K562 (cell line): ENCODE results near the gene SERTAD2. TPM values are rescaled to one million over a fixed set of nuclear protein-coding genes. Genes with fewer than 3 reads are reported as not detected.

ENCODE experiments used
- E2F5 ChIP-seq: sonication (generic); formaldehyde crosslinking; IDR thresholded peaks from 2 replicates; pipeline ENCODE4 v1.8.0; 2022; ENCODE audit warnings: mild to moderate bottlenecking, missing genetic modification reagents
- EP300 ChIP-seq: IDR thresholded peaks from 2 replicates; pipeline ENCODE4 v1.6.1; 2012; ENCODE audit warnings: low read length, improper control_type of control experiment
- GABPB2 ChIP-seq: fragments of 250-450 bp; sonication (Bioruptor Pico); conservative IDR thresholded peaks from 2 replicates; pipeline ENCODE4 v1.5.1; 2021; ENCODE audit warnings: mild to moderate bottlenecking
- HDAC1 ChIP-seq, 2 experiments: fragments of 450-650 bp; IDR thresholded peaks; 2 replicates each; pipeline ENCODE4 v1.6.1; 2016 to 2017; ENCODE audit warnings: inconsistent platforms in 1 of 2, mild to moderate bottlenecking in 1 of 2, moderate library complexity in 1 of 2
- HDGF ChIP-seq: fragments of 450-650 bp; IDR thresholded peaks from 2 replicates; pipeline ENCODE4 v1.6.1; 2016
- MAX ChIP-seq: sonication (generic); formaldehyde crosslinking; IDR thresholded peaks from 2 replicates; pipeline ENCODE4 v1.9.0; 2022; ENCODE audit warnings: mild to moderate bottlenecking, missing genetic modification reagents
- NBN ChIP-seq: fragments of 450-650 bp; IDR thresholded peaks from 2 replicates; pipeline ENCODE4 v1.6.1; 2016; ENCODE audit warnings: low read depth, mild to moderate bottlenecking
- NONO ChIP-seq, 2 experiments: fragments of 200-400 bp in 1 of 2; fragments of 450-650 bp in 1 of 2; formaldehyde crosslinking in 1 of 2; IDR thresholded peaks; 2 replicates each; pipeline ENCODE4 v1.6.1; 2017; ENCODE audit warnings: low read depth in 2 of 2, mild to moderate bottlenecking in 2 of 2, moderate library complexity in 2 of 2, low read length in 1 of 2
- NR4A1 ChIP-seq, 2 experiments: fragments of 250-450 bp in 1 of 2; fragments of 450-650 bp in 1 of 2; sonication (Bioruptor Pico) in 1 of 2; IDR thresholded peaks; 2 replicates each; pipeline versions ENCODE4 v1.4.0 to v1.6.1; 2016 to 2020; ENCODE audit warnings: mild to moderate bottlenecking in 2 of 2, missing compliant biosample characterization in 1 of 2, missing genetic modification characterization in 1 of 2, moderate library complexity in 1 of 2
- PATZ1 ChIP-seq: fragments of 250-450 bp; sonication (Bioruptor Pico); IDR thresholded peaks from 2 replicates; pipeline ENCODE4 v1.5.0; 2020; ENCODE audit warnings: mild to moderate bottlenecking, borderline replicate concordance
- POLR2H ChIP-seq: IDR thresholded peaks from 2 replicates; pipeline ENCODE4 v1.6.1; 2016; ENCODE audit warnings: missing genetic modification characterization, low read depth, mild to moderate bottlenecking, control low read depth, missing compliant biosample characterization, moderate library complexity
- SMARCB1 ChIP-seq: IDR thresholded peaks from 2 replicates; pipeline ENCODE4 v1.6.1; 2011; ENCODE audit warnings: improper control_type of control experiment, low read depth; ENCODE audit not compliant: insufficient read length
- SMC3 ChIP-seq: conservative IDR thresholded peaks from 2 replicates; pipeline ENCODE4 v1.6.1; 2011; ENCODE audit warnings: low read depth, low read length, improper control_type of control experiment; ENCODE audit not compliant: insufficient read depth
- SP1 ChIP-seq: sonication (generic); formaldehyde crosslinking; IDR thresholded peaks from 2 replicates; pipeline ENCODE4 v1.8.1; 2022; ENCODE audit warnings: mild to moderate bottlenecking, missing genetic modification reagents
- TCF7L2 ChIP-seq: fragments of 150-350 bp; IDR thresholded peaks from 2 replicates; pipeline ENCODE4 v1.6.1; 2016; ENCODE audit warnings: low read depth, mild to moderate bottlenecking, low read length, moderate library complexity
- ZC3H4 ChIP-seq: sonication (generic); formaldehyde crosslinking; IDR thresholded peaks from 2 replicates; pipeline ENCODE4 v1.9.0; 2021; ENCODE audit warnings: missing genetic modification reagents, borderline replicate concordance
- ZFP91 ChIP-seq: sonication (generic); formaldehyde crosslinking; IDR thresholded peaks from 2 replicates; pipeline ENCODE4 v1.8.0; 2022; ENCODE audit warnings: mild to moderate bottlenecking, missing genetic modification reagents
- ZFX ChIP-seq: sonication (generic); formaldehyde crosslinking; IDR thresholded peaks from 2 replicates; pipeline ENCODE4 v1.8.0; 2022; ENCODE audit warnings: mild to moderate bottlenecking, missing genetic modification reagents, moderate library complexity
- ZNF121 ChIP-seq: sonication (generic); formaldehyde crosslinking; conservative IDR thresholded peaks from 2 replicates; pipeline ENCODE4 v1.8.0; 2022; ENCODE audit warnings: missing genetic modification reagents
- ZNF583 ChIP-seq: fragments of 250-450 bp; sonication (Bioruptor Pico); IDR thresholded peaks from 2 replicates; pipeline ENCODE4 v1.4.0; 2020
- ZNF764 ChIP-seq: fragments of 250-450 bp; sonication (Bioruptor Pico); IDR thresholded peaks from 2 replicates; pipeline ENCODE4 v1.4.0; 2020; ENCODE audit warnings: low read depth, mild to moderate bottlenecking, moderate library complexity
- ZNF766 ChIP-seq: fragments of 200-800 bp; sonication (Bioruptor generic); conservative IDR thresholded peaks from 2 replicates; pipeline ENCODE4 v1.6.1; 2016; ENCODE audit warnings: missing genetic modification characterization, missing compliant biosample characterization
- ZNF778 ChIP-seq: fragments of 450-650 bp; formaldehyde crosslinking; IDR thresholded peaks from 2 replicates; pipeline ENCODE4 v1.4.0; 2020; ENCODE audit warnings: mild to moderate bottlenecking, moderate library complexity
- polyA plus RNA-seq, 8 experiments: library from polyadenylated mRNA; depleted of rRNA in 4 of 8; stranded (reverse) in 5 of 8; unstranded in 3 of 8; fragments of >200 nt; fragmentation: Nextera tagmentation in 2 of 8; fragmentation: Illumina TruSeq in 1 of 8; extraction: Ambion mirVana in 2 of 8; extraction: Trizol in 1 of 8; gene quantifications; 2 replicates each; pipeline versions ENCODE4 v1.2.1 to v1.2.3, GENCODE V29; 2011 to 2014; ENCODE audit warnings: inconsistent platforms in 1 of 8, missing spikeins in 1 of 8
- total RNA-seq, 7 experiments: library from RNA; depleted of rRNA in 6 of 7; stranded (reverse); fragments of >200 nt in 6 of 7; fragmentation: Illumina TruSeq in 2 of 7; extraction: Trizol in 2 of 7; gene quantifications; 2 replicates each; pipeline versions ENCODE4 v1.2.1 to v1.2.3, GENCODE V29; 2011 to 2021; ENCODE audit warnings: low replicate concordance in 1 of 7

Gene SERTAD2
- total and polyA plus RNA-seq, 9 of the 15 experiments (the other 6 are each of a cell fraction or from before 2014, with no cell fraction given): 3.0 to 12.5 (median 6.1) TPM

- TF ChIP-seq HDAC1 (IDR thresholded peaks at IDR 0.05) (peak in 1 of 2 experiments; percentile 41; a peak in 3 of 4 replicates), GABPB2 (CRISPR knock-in tag) (no peak), MAX (CRISPR knock-in tag) (peak; percentile 35; the same call in 1 of the 2 replicates), SP1 (CRISPR knock-in tag) (peak; percentile 40; the same call in 1 of the 2 replicates), SMARCB1 (peak; percentile 8), ZNF764 (CRISPR knock-in tag) (no peak), ZNF121 (CRISPR knock-in tag) (no peak), NR4A1 (CRISPR knock-in tag; IDR thresholded peaks at IDR 0.05) (no peak), NR4A1 (tag; IDR thresholded peaks at IDR 0.05) (0 out of 2 replicates have a peak, but pooled peaks have one; percentile 69), E2F5 (CRISPR knock-in tag) (no peak), EP300 (peak; percentile 56; the same call in 1 of the 2 replicates), HDGF (peak; percentile 35; the same call in 1 of the 2 replicates), ZNF766 (CRISPR knock-in tag) (0 out of 2 replicates have a peak, but pooled peaks have one; percentile 5), TCF7L2 (no peak), ZFX (peak; percentile 45), ZNF778 (CRISPR knock-in tag) (no peak), PATZ1 (CRISPR knock-in tag) (no peak), ZC3H4 (CRISPR knock-in tag) (no peak), ZNF583 (no peak), NONO (IDR thresholded peaks at IDR 0.05; ENCODE audit: low read depth in 2 of 2, low read length in 1 of 2) (peak in 1 of 2 experiments; percentile 59; a peak in 1 of 4 replicates), ZFP91 (no peak), POLR2H (tag) (peak; percentile 83), SMC3 (no peak), NBN (peak; percentile 77)
Observed at GRCh38 chr2:64644458-64645382, 9.0 kb downstream of the SERTAD2 start (continued).
